ENCODE results near the gene EDC4. TPM values are rescaled to one million over a fixed set of nuclear protein-coding genes. Genes with fewer than 3 reads are reported as not detected.

The EDC4 gene
- polyA plus RNA-seq, 1 donor from 2014 or later = 66.0 TPM

DNA sequence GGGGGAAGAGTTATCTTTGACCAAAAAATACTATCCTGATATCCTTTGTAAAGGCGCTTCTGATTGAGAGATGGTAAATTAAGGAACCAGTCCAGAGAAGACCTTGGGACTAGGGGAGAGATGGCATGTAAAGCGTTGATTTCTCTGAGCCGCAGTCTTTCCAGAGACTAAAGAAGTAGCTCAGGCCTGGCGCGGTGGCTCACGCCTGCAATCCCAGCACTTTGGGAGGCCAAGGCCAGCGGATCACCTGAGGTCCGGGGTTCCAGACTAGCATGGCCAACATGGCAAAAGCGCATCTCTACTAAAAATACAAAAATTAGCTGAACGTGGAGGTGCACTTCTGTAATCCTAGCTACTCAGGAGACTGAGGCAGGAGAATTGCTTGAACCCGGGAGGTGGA, 24.7 kb upstream of the EDC4 start:
- no peaks in the 10 kb centered on the region for H4K20me1 ChIP-seq (ENCODE audit: insufficient read depth)
- H3K9me2 ChIP-seq (ENCODE audit: insufficient read depth, low read length) = no peaks in the 10 kb centered on the region
- H3K9me3 ChIP-seq (ENCODE audit: low read length) = no peaks in the 10 kb centered on the region
- no peak overlapping the region for H2AFZ ChIP-seq (ENCODE audit: low read depth, low read length)
- no peaks in the 10 kb centered on the region for H3K27me3 ChIP-seq (ENCODE audit: insufficient read depth, low read depth, low read length)
- H3K27ac ChIP-seq (ENCODE audit: low read length) = peak overlapping the region; percentile 92
- TF ChIP-seq, protein P1, sequence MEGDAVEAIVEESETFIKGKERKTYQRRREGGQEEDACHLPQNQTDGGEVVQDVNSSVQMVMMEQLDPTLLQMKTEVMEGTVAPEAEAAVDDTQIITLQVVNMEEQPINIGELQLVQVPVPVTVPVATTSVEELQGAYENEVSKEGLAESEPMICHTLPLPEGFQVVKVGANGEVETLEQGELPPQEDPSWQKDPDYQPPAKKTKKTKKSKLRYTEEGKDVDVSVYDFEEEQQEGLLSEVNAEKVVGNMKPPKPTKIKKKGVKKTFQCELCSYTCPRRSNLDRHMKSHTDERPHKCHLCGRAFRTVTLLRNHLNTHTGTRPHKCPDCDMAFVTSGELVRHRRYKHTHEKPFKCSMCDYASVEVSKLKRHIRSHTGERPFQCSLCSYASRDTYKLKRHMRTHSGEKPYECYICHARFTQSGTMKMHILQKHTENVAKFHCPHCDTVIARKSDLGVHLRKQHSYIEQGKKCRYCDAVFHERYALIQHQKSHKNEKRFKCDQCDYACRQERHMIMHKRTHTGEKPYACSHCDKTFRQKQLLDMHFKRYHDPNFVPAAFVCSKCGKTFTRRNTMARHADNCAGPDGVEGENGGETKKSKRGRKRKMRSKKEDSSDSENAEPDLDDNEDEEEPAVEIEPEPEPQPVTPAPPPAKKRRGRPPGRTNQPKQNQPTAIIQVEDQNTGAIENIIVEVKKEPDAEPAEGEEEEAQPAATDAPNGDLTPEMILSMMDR (IDR thresholded peaks at IDR 0.05; ENCODE audit: poor library complexity, severe bottlenecking) = no peak
- TF ChIP-seq EZH2 (IDR thresholded peaks at IDR 0.05; ENCODE audit: borderline replicate concordance, insufficient read depth, low read length, poor library complexity, severe bottlenecking) = no peak
- TF ChIP-seq MXI1 (conservative IDR thresholded peaks at IDR 0.05; ENCODE audit: poor library complexity, severe bottlenecking) = no peak
- no peak for TF ChIP-seq POLR2AphosphoS5 (IDR thresholded peaks at IDR 0.05)
- no peak for TF ChIP-seq TAF1 (IDR thresholded peaks at IDR 0.05; ENCODE audit: low read depth)
- no peak for TF ChIP-seq RAD21 (conservative IDR thresholded peaks at IDR 0.05)
- no peak for TF ChIP-seq EP300 (conservative IDR thresholded peaks at IDR 0.05; ENCODE audit: poor library complexity, severe bottlenecking)
- no peak for TF ChIP-seq SMC3 (conservative IDR thresholded peaks at IDR 0.05; ENCODE audit: poor library complexity)
- no peak for TF ChIP-seq REST (IDR thresholded peaks at IDR 0.05; ENCODE audit: borderline replicate concordance)
- H3K79me2 ChIP-seq (replicated peaks; ENCODE audit: insufficient read depth, low read length) = peaks cover 67% of the 10 kb centered on the region
- peak overlapping the region; percentile 90 for H3K9ac ChIP-seq (ENCODE audit: low read length)
- H3F3A ChIP-seq (ENCODE audit: insufficient read depth, low read length, poor library complexity, severe bottlenecking) = no peaks in the 10 kb centered on the region
- peak overlapping the region; percentile 92 for H3K4me2 ChIP-seq (ENCODE audit: low read length)
- peak overlapping the region; percentile 97 for H3K4me3 ChIP-seq (ENCODE audit: low read length)
- H3K36me3 ChIP-seq (ENCODE audit: insufficient read depth, low read length) = no peaks in the 10 kb centered on the region

GRCh38 chr16:67853670-67854069, 19.2 kb upstream of the EDC4 start:
- no peak overlapping the region for H3K4me2 ChIP-seq (ENCODE audit: low read length)
- H3K27me3 ChIP-seq (ENCODE audit: insufficient read depth, low read depth, low read length) = no peaks in the 10 kb centered on the region
- no peaks in the 10 kb centered on the region for H3K9me3 ChIP-seq (ENCODE audit: low read length)
- H4K20me1 ChIP-seq (ENCODE audit: insufficient read depth) = no peaks in the 10 kb centered on the region
- H3K9ac ChIP-seq (ENCODE audit: low read length) = no peak overlapping the region
- H2AFZ ChIP-seq (ENCODE audit: low read depth, low read length) = no peak overlapping the region
- no peak overlapping the region for H3K27ac ChIP-seq (ENCODE audit: low read length)
- TF ChIP-seq REST (IDR thresholded peaks at IDR 0.05; ENCODE audit: borderline replicate concordance) (no peak), TAF1 (IDR thresholded peaks at IDR 0.05; ENCODE audit: low read depth) (no peak), SMC3 (conservative IDR thresholded peaks at IDR 0.05; ENCODE audit: poor library complexity) (no peak)
- no peaks in the 10 kb centered on the region for H3F3A ChIP-seq (ENCODE audit: insufficient read depth, low read length, poor library complexity, severe bottlenecking)
- H3K9me2 ChIP-seq (ENCODE audit: insufficient read depth, low read length) = no peaks in the 10 kb centered on the region
- no peak overlapping the region for H3K4me3 ChIP-seq (ENCODE audit: low read length)
- H3K79me2 ChIP-seq (replicated peaks; ENCODE audit: insufficient read depth, low read length) = peaks cover 70% of the 10 kb centered on the region
- no peaks in the 10 kb centered on the region for H3K36me3 ChIP-seq (ENCODE audit: insufficient read depth, low read length)

Data from neural cell (in vitro differentiated cells).